GM13977 (cell line): ENCODE results near the gene RCHY1.

ENCODE experiments used
- DNase-seq: peaks from one replicate; pipeline ENCODE4 v3.0.0; 2012; ENCODE audit warnings: low spot score
- in situ Hi-C: fragments of 300-500 bp; cut with MboI; formaldehyde crosslinking; loops from one replicate; pipeline ENCODE4 v1.12.0; 2022; ENCODE audit warnings: low sequenced_read_pairs, low pct_unique_long_range_greater_than_20kb, mixed read lengths, inconsistent platforms; ENCODE audit not compliant: unreplicated experiment
- TF ChIP-seq, protein P1 (sequence below): IDR thresholded peaks from 2 replicates; pipeline ENCODE4 v1.5.1; 2012; ENCODE audit warnings: mild to moderate bottlenecking, control low read depth; ENCODE audit not compliant: insufficient read depth; ENCODE audit errors: extremely low read depth, missing control alignments

Gene RCHY1

GRCh38 chr4:75477201-75477600 is 37.0 kb downstream of the RCHY1 start:
- in situ Hi-C loops = no loop called here
- TF ChIP-seq, protein P1, sequence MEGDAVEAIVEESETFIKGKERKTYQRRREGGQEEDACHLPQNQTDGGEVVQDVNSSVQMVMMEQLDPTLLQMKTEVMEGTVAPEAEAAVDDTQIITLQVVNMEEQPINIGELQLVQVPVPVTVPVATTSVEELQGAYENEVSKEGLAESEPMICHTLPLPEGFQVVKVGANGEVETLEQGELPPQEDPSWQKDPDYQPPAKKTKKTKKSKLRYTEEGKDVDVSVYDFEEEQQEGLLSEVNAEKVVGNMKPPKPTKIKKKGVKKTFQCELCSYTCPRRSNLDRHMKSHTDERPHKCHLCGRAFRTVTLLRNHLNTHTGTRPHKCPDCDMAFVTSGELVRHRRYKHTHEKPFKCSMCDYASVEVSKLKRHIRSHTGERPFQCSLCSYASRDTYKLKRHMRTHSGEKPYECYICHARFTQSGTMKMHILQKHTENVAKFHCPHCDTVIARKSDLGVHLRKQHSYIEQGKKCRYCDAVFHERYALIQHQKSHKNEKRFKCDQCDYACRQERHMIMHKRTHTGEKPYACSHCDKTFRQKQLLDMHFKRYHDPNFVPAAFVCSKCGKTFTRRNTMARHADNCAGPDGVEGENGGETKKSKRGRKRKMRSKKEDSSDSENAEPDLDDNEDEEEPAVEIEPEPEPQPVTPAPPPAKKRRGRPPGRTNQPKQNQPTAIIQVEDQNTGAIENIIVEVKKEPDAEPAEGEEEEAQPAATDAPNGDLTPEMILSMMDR = no peak
- no peak for DNase-seq

DNA sequence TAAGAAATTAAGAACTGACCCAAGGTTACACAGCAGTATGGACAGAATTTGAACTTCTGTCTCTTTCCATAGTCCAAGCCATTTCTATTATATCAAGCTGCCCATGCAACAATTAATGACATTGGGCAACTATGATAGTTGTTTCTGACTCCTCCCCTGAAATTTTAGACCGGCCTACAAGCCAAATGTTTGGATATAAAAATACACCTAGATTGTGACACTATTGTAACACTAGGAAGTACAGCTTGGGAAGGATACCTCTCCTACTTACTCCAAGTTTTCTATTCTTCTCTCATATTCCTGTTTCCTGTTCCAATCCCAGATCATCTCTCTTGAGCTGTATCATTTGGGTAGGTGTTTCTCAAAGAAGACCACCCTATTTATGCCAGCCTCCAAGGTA is 43.5 kb downstream of the RCHY1 start:
- no peak for DNase-seq
- in situ Hi-C loops = no loop called here
- TF ChIP-seq, protein P1 = no peak

DNA sequence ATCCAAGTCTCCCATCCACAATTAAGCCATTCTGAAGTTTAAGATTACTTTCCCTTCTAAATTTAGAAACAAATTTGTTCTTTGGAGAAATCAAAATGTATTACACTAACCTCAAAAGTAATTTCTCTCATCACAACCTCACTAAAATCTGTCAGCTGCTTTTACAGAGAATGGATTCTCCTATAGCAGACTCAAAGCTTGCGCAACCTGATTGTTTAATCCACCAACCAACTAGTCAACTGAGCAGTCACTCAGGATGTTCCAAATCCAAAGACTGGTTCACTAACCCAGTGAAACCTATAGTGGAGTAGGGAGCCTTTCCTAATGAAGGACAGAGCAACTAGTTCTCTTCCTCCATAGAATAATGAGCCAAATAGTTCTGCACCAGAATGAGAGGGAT is 44.3 kb downstream of the RCHY1 start:
- in situ Hi-C loops = no loop called here
- DNase-seq = no peak
- TF ChIP-seq, protein P1 = no peak

DNA sequence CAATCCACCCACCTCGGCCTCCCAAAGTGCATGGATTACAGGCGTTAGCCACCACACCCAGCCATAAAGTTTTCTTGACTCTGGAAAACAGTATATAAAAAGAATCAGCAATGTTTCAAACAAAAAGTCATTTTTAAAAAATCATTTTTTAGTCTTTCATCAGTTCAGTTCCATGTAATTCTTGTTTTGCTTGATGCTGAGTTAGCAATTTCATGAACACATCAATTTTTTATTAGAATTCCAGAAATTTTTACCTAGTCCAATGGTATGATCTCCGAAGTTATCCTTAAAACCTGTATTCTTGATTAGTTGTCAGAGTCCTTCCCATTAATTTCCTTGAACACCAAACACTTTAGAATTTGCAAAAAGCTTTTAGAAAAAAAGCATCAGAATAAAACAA is 56.8 kb downstream of the RCHY1 start:
- DNase-seq = no peak
- TF ChIP-seq, protein P1 = no peak
- in situ Hi-C loops = no loop called here

DNA sequence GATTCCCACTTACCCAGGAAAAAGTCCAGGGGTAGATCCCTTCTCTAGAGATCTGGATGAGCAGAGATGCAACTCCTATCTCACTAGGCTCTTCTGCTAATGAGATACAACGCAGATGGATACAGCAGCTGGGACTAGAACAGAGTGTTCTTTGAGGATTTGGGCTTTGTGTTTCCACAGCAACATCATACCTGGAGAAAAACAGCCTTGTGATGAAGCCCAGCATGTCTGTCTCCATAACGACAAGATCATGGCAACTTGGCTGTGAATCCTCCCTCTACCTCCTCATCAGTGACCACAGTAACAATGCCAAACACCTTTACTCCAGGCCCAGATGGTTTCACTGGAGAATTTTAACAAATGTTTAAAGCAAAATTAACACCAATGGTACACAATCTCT is 80.1 kb downstream of the RCHY1 start:
- in situ Hi-C loops = no loop called here
- TF ChIP-seq, protein P1 = no peak
- no peak for DNase-seq

- TF ChIP-seq, protein P1 = peak; percentile 41
- DNase-seq = peak; percentile 8
- in situ Hi-C loops = no loop called here
Measured at GRCh38 chr4:75432683-75433082, 81.5 kb downstream of the RCHY1 start.

DNA sequence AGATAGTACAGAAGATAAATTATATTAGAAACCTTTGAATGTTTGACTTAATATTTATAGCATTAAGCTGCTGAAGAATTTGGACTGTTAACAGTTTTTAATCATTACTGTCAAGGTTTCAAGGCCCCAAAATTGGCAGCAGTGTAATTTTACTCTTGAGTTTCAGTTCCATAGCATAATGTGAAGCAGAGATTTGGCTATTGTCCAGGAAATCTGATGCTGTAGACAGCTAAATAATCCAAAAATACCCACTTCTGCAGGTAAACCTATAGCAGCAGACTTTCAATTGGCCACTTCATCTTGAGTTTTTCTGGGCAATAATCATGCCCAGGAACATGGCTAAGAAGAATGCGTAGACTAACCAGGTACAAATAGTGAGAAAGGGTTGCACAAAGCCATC is 85.0 kb downstream of the RCHY1 start:
- in situ Hi-C loops = no loop called here
- no peak for DNase-seq
- TF ChIP-seq, protein P1 = no peak
